ENCODE results near the gene CDH4. TPM values are rescaled to one million over a fixed set of nuclear protein-coding genes. Genes with fewer than 3 reads are reported as not detected.

The CDH4 gene
- total and polyA plus RNA-seq, 2 of the 8 experiments (the other 6 are each of a cell fraction or from before 2014, with no cell fraction given), result 4.3 to 7.9 TPM

DNA sequence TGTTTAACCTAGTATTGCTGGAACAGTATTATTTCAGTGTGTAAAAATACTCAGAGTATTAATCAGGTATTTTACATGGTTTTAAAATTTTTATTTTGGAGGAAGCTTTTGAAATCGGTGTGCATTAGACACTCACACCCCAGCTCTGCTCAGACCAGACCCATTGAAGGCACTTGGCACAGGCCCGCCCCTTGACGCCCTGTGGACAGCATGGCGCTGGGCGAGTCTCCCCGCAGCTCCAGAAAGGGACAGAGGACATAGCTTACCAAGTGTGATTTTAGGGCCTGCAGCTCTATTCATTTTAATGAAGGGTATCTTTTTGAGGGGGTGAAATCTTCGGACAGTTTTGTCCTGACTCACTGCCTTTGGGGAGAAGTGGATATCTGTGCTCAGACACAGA, 164.5 kb downstream of the CDH4 start:
- H3K9me3 ChIP-seq (ENCODE audit: insufficient read depth in 2 of 2, low read depth in 1 of 2, low read length in 1 of 2), result peaks cover 0 to 5% of the 10 kb centered on the region in 2 experiments; a peak in 2 of 4 replicates
- H3K4me1 ChIP-seq (replicated peaks in 1 of 4; ENCODE audit: control insufficient read depth in 3 of 4, insufficient read depth in 4 of 4, low read length in 3 of 4), result peaks cover 0 to 6% (median 3%) of the 10 kb centered on the region in 4 experiments; a peak in 4 of 7 replicates
- H4K20me1 ChIP-seq (replicated peaks in 1 of 2; ENCODE audit: control insufficient read depth in 1 of 2, insufficient read depth in 2 of 2, low read length in 2 of 2), result no peaks in the 10 kb centered on the region
- no peak overlapping the region for H2AFZ ChIP-seq (ENCODE audit: low read length)
- FAIRE-seq (no peak), DNase-seq (ENCODE audit: low read depth in 1 of 2, low spot score in 2 of 2) (no peak)
- H3K23ac ChIP-seq (ENCODE audit: insufficient read length), result no peak overlapping the region
- WGBS, 2 experiments (ENCODE audit: extremely low coverage in 1 of 2, insufficient coverage in 1 of 2, insufficient read length in 1 of 2, insufficient replicate concordance in 2 of 2, low coverage in 1 of 2, low lambda C conversion rate in 2 of 2, missing lambda C conversion rate in 1 of 2), result 88% methylated on average over 7 of the region's 7 CpGs; no CpG with 5 or more reads in 1 of the 2 experiments
- H3K4ac ChIP-seq (replicated peaks; ENCODE audit: insufficient read length, low read depth, low read length), result no peak overlapping the region
- no peaks in the 10 kb centered on the region for H3K23me2 ChIP-seq (ENCODE audit: low read depth, low read length)
- no peak overlapping the region for H4K91ac ChIP-seq (replicated peaks; ENCODE audit: insufficient read length, low read length)
- peaks cover 0 to 2% (median 0%) of the 10 kb centered on the region in 4 experiments; a peak in 3 of 7 replicates for H3K27me3 ChIP-seq (replicated peaks in 1 of 4; ENCODE audit: control insufficient read depth in 3 of 4, extremely low read depth in 1 of 4, insufficient read depth in 3 of 4, low read length in 3 of 4)
- H2BK15ac ChIP-seq (ENCODE audit: low read length), result no peak overlapping the region
- no peak overlapping the region for H3K9ac ChIP-seq (replicated peaks in 1 of 4; ENCODE audit: extremely low read depth in 1 of 4, low read depth in 3 of 4, low read length in 3 of 4)
- no peaks in the 10 kb centered on the region for H3K79me2 ChIP-seq (ENCODE audit: control insufficient read depth in 1 of 2, insufficient read depth in 2 of 2, low read length in 2 of 2)
- H3K36me3 ChIP-seq (ENCODE audit: control insufficient read depth in 2 of 4, insufficient read depth in 4 of 4, low read length in 3 of 4), result no peaks in the 10 kb centered on the region
- CTCF ChIA-PET (ENCODE audit: partially characterized antibody), result interaction anchor here (1.3 kb wide), 1 partner anchor 13 kb away, joined by 5 read pairs; no protein-coding TSS in a partner anchor
- no peak overlapping the region for H2AK5ac ChIP-seq (ENCODE audit: low read depth, low read length)
- no peak overlapping the region for H3K4me2 ChIP-seq (ENCODE audit: insufficient read depth in 1 of 2, low read depth in 2 of 2, low read length in 2 of 2)
- H2BK20ac ChIP-seq (ENCODE audit: low read length), result no peak overlapping the region
- no peak overlapping the region for H4K5ac ChIP-seq (ENCODE audit: insufficient read length, low read depth, low read length)
- no peak overlapping the region for H2BK12ac ChIP-seq (ENCODE audit: low read depth, low read length)
- H2BK5ac ChIP-seq (ENCODE audit: low read depth, low read length), result no peak overlapping the region
- POLR2A ChIA-PET (ENCODE audit: partially characterized antibody), result no interaction called here
- H2BK120ac ChIP-seq (replicated peaks; ENCODE audit: low read depth, low read length), result no peak overlapping the region
- H3K56ac ChIP-seq (replicated peaks; ENCODE audit: insufficient read length, low read depth, low read length), result no peak overlapping the region
- no peak overlapping the region for H3K14ac ChIP-seq (ENCODE audit: insufficient read length)
- H3K27ac ChIP-seq (ENCODE audit: low read depth, low read length), result no peak overlapping the region
- H3K18ac ChIP-seq (ENCODE audit: extremely low read depth, low read length), result no peak overlapping the region
- H3K4me3 ChIP-seq (ENCODE audit: extremely low read depth in 1 of 4, insufficient read depth in 2 of 4, low read depth in 3 of 4, low read length in 4 of 4), result no peak overlapping the region
- H3K79me1 ChIP-seq (ENCODE audit: low read depth, low read length), result no peaks in the 10 kb centered on the region
- TF ChIP-seq CEBPB (IDR thresholded peaks at IDR 0.05; ENCODE audit: low read depth, low read length), result no peak
- no peak overlapping the region for H4K8ac ChIP-seq (ENCODE audit: extremely low read depth, insufficient read depth, low read length)

Data from H1 (cell line).